Measurements from ENCODE around the gene STMND1.

Gene STMND1

GRCh38 chr6:17167327-17167979, 65.6 kb downstream of the STMND1 start:
- Histone ChIP-seq H3K4me1 (ENCODE audit: insufficient read depth, low read length) (no peaks in the 10 kb centered on the region), H3K4me3 (ENCODE audit: low read length) (peak overlapping the region; percentile 44; the same call in 1 of the 2 replicates), H3K9me3 (ENCODE audit: insufficient read depth, low read depth, low read length) (no peaks in the 10 kb centered on the region), H3K36me3 (ENCODE audit: insufficient read depth, low read depth, low read length) (no peaks in the 10 kb centered on the region), H3K27me3 (ENCODE audit: insufficient read depth, low read length) (no peaks in the 10 kb centered on the region), H3K9ac (ENCODE audit: low read depth, low read length) (no peak overlapping the region), H3K27ac (ENCODE audit: low read length) (no peak overlapping the region)

DNA sequence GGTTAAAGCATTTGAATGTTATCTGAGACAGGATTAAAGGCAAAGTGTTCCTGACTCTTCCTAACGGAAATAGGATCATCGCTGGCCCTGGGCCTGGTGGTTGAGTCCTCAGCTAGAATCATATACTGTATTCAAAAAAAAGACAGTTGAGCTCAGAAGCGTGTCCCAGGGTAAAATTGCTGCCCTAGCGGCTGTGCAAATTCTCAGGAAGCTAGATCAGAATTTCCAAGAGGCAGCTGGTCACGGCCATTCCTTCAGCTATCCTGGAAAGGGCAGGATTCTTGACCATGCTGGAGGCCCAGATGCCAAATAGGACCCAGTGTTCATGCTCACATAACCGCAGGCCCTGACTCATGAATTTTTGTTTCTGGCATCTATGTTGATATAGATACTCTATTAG, 67.4 kb downstream of the STMND1 start:
- Histone ChIP-seq H3K9me3 (ENCODE audit: insufficient read depth, low read depth, low read length) (no peaks in the 10 kb centered on the region), H3K9ac (ENCODE audit: low read depth, low read length) (no peak overlapping the region), H3K27ac (ENCODE audit: low read length) (no peak overlapping the region), H3K27me3 (ENCODE audit: insufficient read depth, low read length) (no peaks in the 10 kb centered on the region), H3K36me3 (ENCODE audit: insufficient read depth, low read depth, low read length) (no peaks in the 10 kb centered on the region), H3K4me1 (ENCODE audit: insufficient read depth, low read length) (no peaks in the 10 kb centered on the region), H3K4me3 (ENCODE audit: low read length) (no peak overlapping the region)

- H3K9ac ChIP-seq (ENCODE audit: low read depth, low read length): no peak overlapping the region
- H3K27ac ChIP-seq (ENCODE audit: low read length): no peak overlapping the region
- no peaks in the 10 kb centered on the region for H3K36me3 ChIP-seq (ENCODE audit: insufficient read depth, low read depth, low read length)
- no peaks in the 10 kb centered on the region for H3K27me3 ChIP-seq (ENCODE audit: insufficient read depth, low read length)
- H3K4me1 ChIP-seq (ENCODE audit: insufficient read depth, low read length): no peaks in the 10 kb centered on the region
- H3K4me3 ChIP-seq (ENCODE audit: low read length): no peak overlapping the region
- H3K9me3 ChIP-seq (ENCODE audit: insufficient read depth, low read depth, low read length): no peaks in the 10 kb centered on the region
Measured at GRCh38 chr6:17169711-17170110, 67.9 kb downstream of the STMND1 start.

GRCh38 chr6:17172836-17173470, 71.1 kb downstream of the STMND1 start:
- Histone ChIP-seq H3K36me3 (ENCODE audit: insufficient read depth, low read depth, low read length) (no peaks in the 10 kb centered on the region), H3K27ac (ENCODE audit: low read length) (no peak overlapping the region), H3K9me3 (ENCODE audit: insufficient read depth, low read depth, low read length) (no peaks in the 10 kb centered on the region), H3K4me1 (ENCODE audit: insufficient read depth, low read length) (no peaks in the 10 kb centered on the region), H3K9ac (ENCODE audit: low read depth, low read length) (no peak overlapping the region), H3K27me3 (ENCODE audit: insufficient read depth, low read length) (no peaks in the 10 kb centered on the region), H3K4me3 (ENCODE audit: low read length) (no peak overlapping the region)

DNA sequence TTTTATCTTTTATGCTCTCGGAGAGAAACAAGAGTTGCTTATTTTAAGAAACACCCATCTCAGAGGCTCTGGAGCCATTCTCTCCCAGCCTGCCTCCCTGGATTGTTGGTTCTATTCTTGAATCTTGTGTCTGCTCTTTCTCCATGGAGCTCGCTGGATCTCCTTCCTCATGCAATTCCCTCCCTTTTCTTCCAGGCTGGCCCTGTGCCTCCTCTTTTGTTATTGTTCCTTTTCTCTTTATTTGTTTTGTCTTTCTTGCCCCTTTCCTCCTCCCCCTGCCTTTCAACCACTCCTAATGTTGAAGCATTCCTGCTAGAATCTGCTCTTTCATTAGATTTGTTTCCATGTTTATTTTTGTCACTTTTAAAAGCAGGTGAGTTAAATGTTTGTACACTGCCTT, 76.5 kb downstream of the STMND1 start:
- no peak overlapping the region for H3K9ac ChIP-seq (ENCODE audit: low read depth, low read length)
- no peaks in the 10 kb centered on the region for H3K36me3 ChIP-seq (ENCODE audit: insufficient read depth, low read depth, low read length)
- H3K27ac ChIP-seq (ENCODE audit: low read length): no peak overlapping the region
- H3K27me3 ChIP-seq (ENCODE audit: insufficient read depth, low read length): no peaks in the 10 kb centered on the region
- no peaks in the 10 kb centered on the region for H3K4me1 ChIP-seq (ENCODE audit: insufficient read depth, low read length)
- no peak overlapping the region for H3K4me3 ChIP-seq (ENCODE audit: low read length)
- H3K9me3 ChIP-seq (ENCODE audit: insufficient read depth, low read depth, low read length): no peaks in the 10 kb centered on the region

DNA sequence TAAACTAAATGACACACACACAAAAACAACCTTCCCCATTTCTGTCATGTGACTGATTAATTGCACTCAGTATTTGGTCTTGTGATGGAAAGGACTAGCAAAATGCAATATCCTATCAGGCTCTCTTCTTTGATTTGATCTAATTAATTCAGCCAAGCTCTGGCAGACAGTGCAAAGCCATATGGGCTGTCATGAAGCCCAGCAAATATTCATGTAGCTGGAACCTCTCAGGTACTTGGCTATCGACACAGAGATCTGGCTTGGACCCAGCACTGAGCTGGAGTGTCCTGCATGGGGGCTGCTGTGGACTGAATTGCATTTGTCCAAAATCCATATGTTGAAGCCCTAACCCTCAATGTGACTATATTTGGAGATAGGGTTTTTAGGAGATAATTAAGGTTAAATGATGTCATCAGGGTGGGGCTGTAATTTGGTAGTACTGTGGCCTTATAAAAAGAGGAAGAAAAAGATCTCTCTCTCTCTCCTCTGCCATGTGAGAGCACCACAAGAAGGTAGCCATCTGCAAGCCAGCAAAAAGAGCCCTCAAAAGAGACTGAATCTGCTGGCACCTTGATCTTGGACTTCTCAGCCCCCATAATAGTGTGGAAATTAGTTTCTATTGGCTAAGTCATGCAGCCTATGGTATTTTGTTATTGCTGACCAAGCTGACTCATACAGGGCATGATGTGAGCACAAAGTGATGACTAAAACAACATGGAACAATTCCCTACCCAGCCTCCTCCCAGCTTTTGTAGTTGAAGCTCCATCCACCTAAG, 77.1 kb downstream of the STMND1 start:
- no peaks in the 10 kb centered on the region for H3K9me3 ChIP-seq (ENCODE audit: insufficient read depth, low read depth, low read length)
- H3K27ac ChIP-seq (ENCODE audit: low read length): no peak overlapping the region
- no peaks in the 10 kb centered on the region for H3K36me3 ChIP-seq (ENCODE audit: insufficient read depth, low read depth, low read length)
- H3K27me3 ChIP-seq (ENCODE audit: insufficient read depth, low read length): no peaks in the 10 kb centered on the region
- H3K9ac ChIP-seq (ENCODE audit: low read depth, low read length): no peak overlapping the region
- H3K4me3 ChIP-seq (ENCODE audit: low read length): no peak overlapping the region
- no peaks in the 10 kb centered on the region for H3K4me1 ChIP-seq (ENCODE audit: insufficient read depth, low read length)

DNA sequence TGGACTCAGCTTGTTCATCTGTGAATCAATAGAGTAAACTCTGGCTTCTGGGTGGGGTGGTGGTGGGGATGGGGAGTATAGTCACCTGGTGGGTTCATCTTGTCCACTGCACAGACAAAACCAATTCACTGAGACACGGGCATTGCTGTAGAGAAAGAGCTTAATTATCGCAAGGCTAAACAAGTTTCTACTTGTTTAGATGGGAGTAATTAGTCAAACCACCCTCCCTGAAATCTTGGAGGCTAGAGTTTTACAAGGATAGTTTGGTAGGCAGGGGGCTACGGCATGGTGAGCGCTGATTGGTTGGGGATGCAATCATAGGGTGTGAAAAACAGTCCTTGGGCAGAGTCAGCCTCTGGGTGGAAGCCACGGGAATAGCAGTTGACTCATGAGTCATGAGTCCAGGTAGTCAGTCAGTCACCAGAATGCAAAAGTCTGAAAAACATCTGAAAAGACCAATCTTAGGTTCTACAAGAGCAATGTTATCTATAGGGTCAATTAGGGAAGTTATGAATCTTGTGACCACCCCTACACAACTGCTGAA, 77.8 kb downstream of the STMND1 start:
- no peak overlapping the region for H3K27ac ChIP-seq (ENCODE audit: low read length)
- no peaks in the 10 kb centered on the region for H3K27me3 ChIP-seq (ENCODE audit: insufficient read depth, low read length)
- H3K9me3 ChIP-seq (ENCODE audit: insufficient read depth, low read depth, low read length): no peaks in the 10 kb centered on the region
- no peaks in the 10 kb centered on the region for H3K36me3 ChIP-seq (ENCODE audit: insufficient read depth, low read depth, low read length)
- H3K9ac ChIP-seq (ENCODE audit: low read depth, low read length): no peak overlapping the region
- no peaks in the 10 kb centered on the region for H3K4me1 ChIP-seq (ENCODE audit: insufficient read depth, low read length)
- no peak overlapping the region for H3K4me3 ChIP-seq (ENCODE audit: low read length)
